Fibroblast of upper back skin (primary cell): ENCODE data around the gene DPEP3.

Source experiments
- DNase-seq: peaks from one replicate; pipeline ENCODE4 v3.0.0-alpha.2; 2013

Gene DPEP3

DNA sequence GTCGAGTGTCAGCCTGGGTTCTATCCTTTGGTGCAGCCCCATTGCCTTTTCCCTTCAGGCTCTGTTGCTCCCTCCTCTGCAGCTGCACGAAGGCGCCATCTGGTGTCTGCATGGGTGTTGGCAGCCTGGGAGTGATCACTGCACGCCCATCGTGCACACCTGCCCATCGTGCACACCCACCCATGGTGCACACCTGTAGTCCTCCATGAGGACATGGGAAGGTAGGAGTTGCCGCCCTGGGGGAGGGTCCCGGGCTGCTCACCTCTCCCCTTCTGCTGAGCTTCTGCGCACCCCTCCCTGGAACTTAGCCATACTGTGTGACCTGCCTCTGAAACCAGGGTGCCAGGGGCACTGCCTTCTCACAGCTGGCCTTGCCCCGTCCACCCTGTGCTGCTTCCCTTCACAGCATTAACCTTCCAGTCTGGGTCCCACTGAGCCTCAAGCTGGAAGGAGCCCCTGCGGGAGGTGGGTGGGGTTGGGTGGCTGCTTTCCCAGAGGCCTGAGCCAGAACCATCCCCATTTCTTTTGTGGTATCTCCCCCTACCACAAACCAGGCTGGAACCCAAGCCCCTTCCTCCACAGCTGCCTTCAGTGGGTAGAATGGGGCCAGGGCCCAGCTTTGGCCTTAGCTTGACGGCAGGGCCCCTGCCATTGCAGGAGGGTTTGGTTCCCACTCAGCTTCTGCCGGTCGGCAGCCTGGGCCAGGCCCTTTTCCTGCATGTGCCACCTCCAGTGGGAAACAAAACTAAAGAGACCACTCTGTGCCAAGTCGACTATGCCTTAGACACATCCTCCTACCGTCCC lies 51.5 kb downstream of the DPEP3 start:
- DNase-seq: peak; percentile 53

DNA sequence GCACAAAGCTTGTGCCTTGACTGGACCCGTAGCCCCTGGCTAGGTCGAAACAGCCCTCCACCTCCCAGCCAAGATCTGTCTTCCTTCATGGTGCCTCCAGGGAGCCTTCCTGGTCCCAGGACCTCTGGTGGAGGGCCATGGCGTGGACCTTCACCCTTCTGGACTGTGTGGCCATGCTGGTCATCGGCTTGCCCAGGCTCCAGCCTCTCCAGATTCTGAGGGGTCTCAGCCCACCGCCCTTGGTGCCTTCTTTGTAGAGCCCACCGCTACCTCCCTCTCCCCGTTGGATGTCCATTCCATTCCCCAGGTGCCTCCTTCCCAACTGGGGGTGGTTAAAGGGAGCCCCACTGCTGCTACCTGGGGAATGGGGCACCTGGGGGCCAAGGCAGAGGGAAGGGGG lies 52.2 kb downstream of the DPEP3 start:
- no peak for DNase-seq

DNA sequence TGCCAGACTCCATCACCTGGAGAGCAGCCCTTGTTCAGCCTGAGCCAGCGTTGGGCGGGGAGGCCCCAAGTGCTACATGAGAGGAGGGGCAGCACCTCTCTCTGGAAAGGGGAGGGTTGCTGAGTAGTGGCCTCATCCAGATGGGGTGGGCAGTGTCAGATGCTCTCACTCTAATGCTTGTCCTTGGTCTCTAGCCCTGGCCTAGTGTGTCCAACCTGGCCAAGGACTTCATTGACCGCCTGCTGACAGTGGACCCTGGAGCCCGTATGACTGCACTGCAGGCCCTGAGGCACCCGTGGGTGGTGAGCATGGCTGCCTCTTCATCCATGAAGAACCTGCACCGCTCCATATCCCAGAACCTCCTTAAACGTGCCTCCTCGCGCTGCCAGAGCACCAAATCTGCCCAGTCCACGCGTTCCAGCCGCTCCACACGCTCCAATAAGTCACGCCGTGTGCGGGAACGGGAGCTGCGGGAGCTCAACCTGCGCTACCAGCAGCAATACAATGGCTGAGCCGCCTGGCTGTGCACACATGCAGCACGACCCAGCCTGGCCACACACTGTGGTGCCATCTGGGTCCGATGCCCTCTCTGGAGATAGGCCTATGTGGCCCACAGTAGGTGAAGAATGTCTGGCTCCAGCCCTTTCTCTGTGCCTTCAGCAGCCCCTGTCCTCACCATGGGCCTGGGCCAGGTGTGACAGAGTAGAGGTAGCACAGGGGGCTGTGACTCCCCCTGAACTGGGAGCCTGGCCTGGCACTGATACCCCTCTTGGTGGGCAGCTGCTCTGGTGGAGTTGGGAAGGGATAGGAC lies 53.0 kb downstream of the DPEP3 start:
- no peak for DNase-seq

DNA sequence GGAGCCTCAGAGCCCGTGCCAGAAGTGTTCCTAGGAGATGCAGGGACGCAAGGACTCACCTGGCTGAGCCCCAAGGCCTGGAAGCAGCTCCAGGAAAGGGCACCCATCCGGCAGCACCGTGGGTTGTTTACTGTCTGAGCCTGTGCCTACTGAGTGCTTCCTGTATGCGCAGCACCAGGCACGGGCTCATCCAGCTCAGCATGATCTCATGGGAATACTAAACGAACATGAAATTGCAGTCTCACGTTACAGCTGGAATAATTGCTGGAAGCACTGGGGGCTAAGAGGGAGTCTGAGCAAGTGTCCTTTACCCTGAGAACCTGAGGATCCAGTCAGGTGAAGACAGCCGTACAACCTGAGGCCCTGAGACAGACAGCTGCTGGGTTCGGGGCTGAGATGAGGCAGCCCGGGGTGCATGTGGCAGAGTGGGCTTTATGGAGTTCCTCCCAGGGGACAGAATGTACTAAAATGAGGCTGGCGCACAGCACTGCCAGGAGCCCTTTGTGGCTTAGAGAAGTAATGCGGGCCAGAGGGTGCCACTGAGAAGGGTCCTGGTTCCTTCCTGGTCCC lies 54.0 kb downstream of the DPEP3 start:
- DNase-seq: no peak
